ENCODE results near the gene CIDEB.

DNA sequence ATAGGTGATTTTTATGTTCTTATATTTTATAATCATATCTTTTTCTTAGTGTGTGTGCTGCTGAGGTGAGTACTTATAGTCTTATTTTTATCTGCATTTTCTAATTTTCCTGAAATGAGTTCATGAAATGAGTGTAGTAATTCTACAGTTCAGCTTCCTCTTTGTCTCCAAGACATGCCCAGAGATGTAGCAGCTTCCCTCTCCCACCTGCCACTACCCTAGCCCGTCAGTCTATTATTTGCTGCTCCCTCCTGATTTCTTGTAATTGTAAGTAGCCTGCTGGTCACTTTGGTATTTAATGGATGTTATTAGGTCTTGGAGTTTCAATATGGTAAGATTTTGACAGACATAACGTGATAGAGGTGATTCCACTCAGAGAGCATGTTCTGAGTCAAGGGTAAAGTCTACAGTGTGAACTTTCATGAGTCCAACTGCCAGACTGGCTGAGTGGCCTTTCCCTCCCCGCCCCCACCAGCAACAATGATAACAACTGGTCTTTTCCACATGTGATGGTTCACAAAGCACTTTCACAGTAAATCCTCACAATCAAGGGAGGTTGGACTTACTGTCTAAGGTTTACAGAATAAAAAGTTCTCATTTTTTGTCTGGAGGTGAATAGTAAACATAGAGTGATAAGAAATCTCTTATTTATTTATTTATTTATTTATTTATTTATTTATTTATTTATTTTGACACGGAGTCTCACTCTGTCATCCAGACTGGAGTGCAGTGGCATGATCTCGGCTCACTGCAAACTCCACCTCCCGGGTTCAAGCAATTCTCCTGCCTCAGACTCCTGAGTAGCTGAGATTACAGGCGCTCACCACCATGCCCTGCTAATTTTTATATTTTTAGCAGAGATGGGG lies 36.3 kb upstream of the CIDEB start:
- TF ChIP-seq CTCF (IDR thresholded peaks at IDR 0.05; ENCODE audit: low read length) = no peak
- TF ChIP-seq EZH2 (optimal IDR thresholded peaks at IDR 0.05; ENCODE audit: low read depth, low read length) = no peak
- no peak for TF ChIP-seq EZH2phosphoT487 (IDR thresholded peaks at IDR 0.05; ENCODE audit: low read length)

Measured in MM.1S (cell line).